HEK293 (cell line): Measurements from ENCODE around the gene LRFN2.

Experiments used
- HOXA7 ChIP-seq: sonication (generic); formaldehyde crosslinking; IDR thresholded peaks from 2 replicates; pipeline ENCODE4 v1.8.1; 2022; ENCODE audit warnings: missing genetic modification reagents, borderline replicate concordance
- ZNF302 ChIP-seq: fragments of 450-650 bp; formaldehyde crosslinking; IDR thresholded peaks from 2 replicates; pipeline ENCODE4 v1.5.1; 2016; ENCODE audit warnings: missing biosample characterization, missing genetic modification characterization, low read depth
- ZNF324 ChIP-seq: fragments of 450-650 bp; formaldehyde crosslinking; IDR thresholded peaks from 2 replicates; pipeline ENCODE4 v1.5.1; 2016; ENCODE audit warnings: missing biosample characterization, missing genetic modification characterization
- ZNF692 ChIP-seq: fragments of 450-650 bp; formaldehyde crosslinking; IDR thresholded peaks from 2 replicates; pipeline ENCODE4 v1.5.1; 2016; ENCODE audit warnings: missing biosample characterization, missing genetic modification characterization
- ZNF837 ChIP-seq: fragments of 450-650 bp; formaldehyde crosslinking; IDR thresholded peaks from 2 replicates; pipeline ENCODE4 v1.5.1; 2016; ENCODE audit warnings: missing biosample characterization, missing genetic modification characterization
- TF ChIP-seq, protein P1 (sequence below): fragments of 450-650 bp; formaldehyde crosslinking; IDR thresholded peaks from 2 replicates; pipeline ENCODE4 v1.5.1; 2016; ENCODE audit warnings: missing biosample characterization, missing genetic modification characterization

DNA sequence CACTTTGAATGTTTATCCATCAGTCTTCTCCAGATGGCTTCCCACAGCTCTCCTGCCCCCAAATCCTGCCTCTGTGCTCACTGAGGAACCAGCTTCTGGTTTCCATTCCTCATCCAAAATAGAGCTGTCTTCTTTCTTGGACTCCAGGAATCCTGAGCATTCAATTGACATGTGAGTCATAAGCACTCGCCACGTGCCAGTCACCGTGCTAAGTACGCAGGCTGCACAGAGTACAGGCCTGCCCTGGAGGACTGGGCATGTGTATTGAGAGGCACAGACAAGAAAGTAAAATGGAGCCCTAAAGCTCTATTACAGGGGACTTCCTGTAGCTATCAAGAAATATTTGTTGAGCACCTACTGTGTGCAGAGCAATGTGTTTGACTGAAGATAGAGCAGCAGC is 39.7 kb upstream of the LRFN2 start:
- TF ChIP-seq HOXA7 (CRISPR knock-in tag) (no peak), ZNF324 (tag by site-specific recombination) (no peak), ZNF837 (tag by site-specific recombination) (no peak), ZNF692 (no peak), ZNF302 (tag by site-specific recombination) (no peak)
- TF ChIP-seq, protein P1, sequence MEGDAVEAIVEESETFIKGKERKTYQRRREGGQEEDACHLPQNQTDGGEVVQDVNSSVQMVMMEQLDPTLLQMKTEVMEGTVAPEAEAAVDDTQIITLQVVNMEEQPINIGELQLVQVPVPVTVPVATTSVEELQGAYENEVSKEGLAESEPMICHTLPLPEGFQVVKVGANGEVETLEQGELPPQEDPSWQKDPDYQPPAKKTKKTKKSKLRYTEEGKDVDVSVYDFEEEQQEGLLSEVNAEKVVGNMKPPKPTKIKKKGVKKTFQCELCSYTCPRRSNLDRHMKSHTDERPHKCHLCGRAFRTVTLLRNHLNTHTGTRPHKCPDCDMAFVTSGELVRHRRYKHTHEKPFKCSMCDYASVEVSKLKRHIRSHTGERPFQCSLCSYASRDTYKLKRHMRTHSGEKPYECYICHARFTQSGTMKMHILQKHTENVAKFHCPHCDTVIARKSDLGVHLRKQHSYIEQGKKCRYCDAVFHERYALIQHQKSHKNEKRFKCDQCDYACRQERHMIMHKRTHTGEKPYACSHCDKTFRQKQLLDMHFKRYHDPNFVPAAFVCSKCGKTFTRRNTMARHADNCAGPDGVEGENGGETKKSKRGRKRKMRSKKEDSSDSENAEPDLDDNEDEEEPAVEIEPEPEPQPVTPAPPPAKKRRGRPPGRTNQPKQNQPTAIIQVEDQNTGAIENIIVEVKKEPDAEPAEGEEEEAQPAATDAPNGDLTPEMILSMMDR (tag by site-specific recombination): no peak
